ENCODE results near the gene LDB3.
A peak's percentile ranks its signal among the peaks of the same experiment; 100 is the strongest.

Gene LDB3

GRCh38 chr10:86692023-86692514, 23.8 kb downstream of the LDB3 start:
- Histone ChIP-seq H3K27ac (no peak overlapping the region), H3K4me3 (no peak overlapping the region), H4K20me1 (peaks cover 0 to 17% (median 0%) of the 10 kb centered on the region in 11 experiments; a peak in 3 of 22 replicates), H3K36me3 (no peaks in the 10 kb centered on the region), H3K4me1 (peaks cover 0 to 8% (median 0%) of the 10 kb centered on the region in 10 experiments; a peak in 2 of 20 replicates), H3K27me3 (no peaks in the 10 kb centered on the region), H3K9me3 (replicated peaks in 1 of 11) (no peaks in the 10 kb centered on the region), H3K9ac (no peak overlapping the region), H3K4me2 (no peak overlapping the region)
- TF ChIP-seq Cebpa-rat (IDR thresholded peaks at IDR 0.05), result no peak

- Histone ChIP-seq H3K4me3 (no peak overlapping the region), H4K20me1 (peaks cover 0 to 17% (median 0%) of the 10 kb centered on the region in 11 experiments; a peak in 3 of 22 replicates), H3K27me3 (no peaks in the 10 kb centered on the region), H3K4me1 (peaks cover 0 to 8% (median 0%) of the 10 kb centered on the region in 10 experiments; a peak in 2 of 20 replicates), H3K36me3 (no peaks in the 10 kb centered on the region), H3K9ac (no peak overlapping the region), H3K27ac (no peak overlapping the region), H3K4me2 (no peak overlapping the region), H3K9me3 (replicated peaks in 1 of 11) (no peaks in the 10 kb centered on the region)
- TF ChIP-seq Cebpa-rat (IDR thresholded peaks at IDR 0.05), result no peak
These were observed 24.4 kb downstream of the LDB3 start for GRCh38 chr10:86692664-86693063.

GRCh38 chr10:86693275-86693674, 25.0 kb downstream of the LDB3 start:
- no peak overlapping the region for H3K27ac ChIP-seq
- peaks cover 0 to 5% (median 0%) of the 10 kb centered on the region in 10 experiments; a peak in 2 of 20 replicates for H3K4me1 ChIP-seq
- H4K20me1 ChIP-seq, result peaks cover 0 to 17% (median 0%) of the 10 kb centered on the region in 11 experiments; a peak in 3 of 22 replicates
- TF ChIP-seq Cebpa-rat (IDR thresholded peaks at IDR 0.05), result no peak
- no peaks in the 10 kb centered on the region for H3K36me3 ChIP-seq
- H3K4me2 ChIP-seq, result no peak overlapping the region
- H3K9ac ChIP-seq, result no peak overlapping the region
- no peaks in the 10 kb centered on the region for H3K9me3 ChIP-seq (replicated peaks in 1 of 11)
- H3K27me3 ChIP-seq, result no peaks in the 10 kb centered on the region
- no peak overlapping the region for H3K4me3 ChIP-seq

DNA sequence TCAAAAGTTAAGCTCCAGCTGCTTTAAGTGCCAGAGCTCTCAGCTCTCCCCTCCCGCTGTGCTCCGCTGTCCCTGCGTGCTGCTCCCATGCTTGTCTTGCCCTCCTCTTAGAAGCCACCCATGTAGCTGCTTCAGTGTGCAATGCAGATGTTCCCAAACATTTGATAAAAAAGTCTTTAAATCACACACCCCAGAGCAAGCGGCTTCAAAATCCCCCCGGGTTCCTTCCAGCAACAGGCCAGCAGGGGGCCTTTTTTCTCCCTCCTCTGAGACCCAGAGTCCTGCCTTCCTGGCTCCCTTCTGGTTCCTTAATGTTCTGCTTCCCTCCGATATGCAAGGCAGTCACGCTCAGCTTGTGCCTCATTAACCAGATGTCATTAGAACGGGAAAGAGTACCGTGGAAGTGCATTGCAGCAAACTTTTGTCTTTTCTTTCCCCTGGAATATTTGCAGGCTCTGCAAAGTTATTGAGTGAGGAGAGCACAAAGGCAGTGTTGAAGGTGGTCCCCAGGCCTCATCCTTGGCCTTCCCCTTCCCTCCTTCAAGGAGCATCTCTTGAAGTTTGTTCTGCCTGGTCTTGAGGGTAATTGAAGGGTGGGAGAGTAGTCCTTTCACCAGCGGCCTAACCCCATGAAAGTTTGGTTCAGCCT, 25.5 kb downstream of the LDB3 start:
- Histone ChIP-seq H3K4me2 (no peak overlapping the region), H3K9me3 (replicated peaks in 1 of 11) (no peaks in the 10 kb centered on the region), H3K36me3 (no peaks in the 10 kb centered on the region), H3K4me3 (no peak overlapping the region), H3K27me3 (no peaks in the 10 kb centered on the region), H3K9ac (no peak overlapping the region), H3K4me1 (no peaks in the 10 kb centered on the region), H4K20me1 (peaks cover 0 to 17% (median 0%) of the 10 kb centered on the region in 11 experiments; a peak in 3 of 22 replicates), H3K27ac (no peak overlapping the region)
- TF ChIP-seq Cebpa-rat (IDR thresholded peaks at IDR 0.05), result no peak

GRCh38 chr10:86698207-86698940, 30.1 kb downstream of the LDB3 start:
- TF ChIP-seq Cebpa-rat (IDR thresholded peaks at IDR 0.05), result no peak
- 0 out of 20 replicates have a peak, but pooled peaks cover 0 to 4% (median 0%) of the 10 kb centered on the region in 10 experiments for H3K4me1 ChIP-seq
- no peak overlapping the region for H3K27ac ChIP-seq
- H3K9me3 ChIP-seq (replicated peaks in 1 of 11), result no peaks in the 10 kb centered on the region
- H3K9ac ChIP-seq, result no peak overlapping the region
- no peak overlapping the region for H3K4me2 ChIP-seq
- no peak overlapping the region for H3K4me3 ChIP-seq
- H3K27me3 ChIP-seq, result no peaks in the 10 kb centered on the region
- no peaks in the 10 kb centered on the region for H3K36me3 ChIP-seq
- no peaks in the 10 kb centered on the region for H4K20me1 ChIP-seq

- Histone ChIP-seq H3K9me3 (replicated peaks in 1 of 11) (no peaks in the 10 kb centered on the region), H3K27ac (no peak overlapping the region), H3K4me1 (0 out of 20 replicates have a peak, but pooled peaks cover 0 to 4% (median 0%) of the 10 kb centered on the region in 10 experiments), H3K36me3 (no peaks in the 10 kb centered on the region), H3K4me2 (no peak overlapping the region), H4K20me1 (no peaks in the 10 kb centered on the region), H3K27me3 (no peaks in the 10 kb centered on the region), H3K4me3 (no peak overlapping the region), H3K9ac (no peak overlapping the region)
- peak in 2 of 11 experiments; percentile 61 to 70; a peak in 3 of 22 replicates for TF ChIP-seq Cebpa-rat (IDR thresholded peaks at IDR 0.05)
These were observed 30.8 kb downstream of the LDB3 start for GRCh38 chr10:86699125-86699524.

DNA sequence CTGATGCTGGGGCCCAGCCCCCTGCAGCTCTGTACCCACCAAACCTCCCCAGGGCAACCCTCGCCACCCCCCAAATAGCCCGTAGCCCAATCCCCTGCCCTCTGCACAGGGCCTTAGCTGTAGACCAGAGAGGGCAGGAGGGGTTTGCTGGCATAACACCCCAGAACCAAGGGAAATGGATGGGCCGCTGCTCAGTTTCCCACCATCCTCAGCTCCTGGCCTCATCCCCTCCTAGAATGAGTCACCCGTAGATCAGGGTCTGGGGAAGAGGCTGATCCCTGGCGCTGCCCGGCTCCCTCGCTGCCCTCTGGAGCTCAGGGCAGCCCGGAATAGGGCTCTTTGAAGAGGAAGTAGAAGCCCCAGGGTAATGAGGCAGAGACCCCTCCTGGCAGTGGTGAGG, 31.2 kb downstream of the LDB3 start:
- H3K9me3 ChIP-seq (replicated peaks in 1 of 11), result no peaks in the 10 kb centered on the region
- no peak overlapping the region for H3K4me2 ChIP-seq
- H3K4me1 ChIP-seq, result 0 out of 20 replicates have a peak, but pooled peaks cover 0 to 4% (median 0%) of the 10 kb centered on the region in 10 experiments
- no peaks in the 10 kb centered on the region for H3K27me3 ChIP-seq
- H3K36me3 ChIP-seq, result no peaks in the 10 kb centered on the region
- no peak overlapping the region for H3K27ac ChIP-seq
- no peak overlapping the region for H3K4me3 ChIP-seq
- TF ChIP-seq Cebpa-rat (IDR thresholded peaks at IDR 0.05), result no peak
- H3K9ac ChIP-seq, result no peak overlapping the region
- H4K20me1 ChIP-seq, result no peaks in the 10 kb centered on the region

GRCh38 chr10:86699991-86700840, 31.9 kb downstream of the LDB3 start:
- no peak overlapping the region for H3K27ac ChIP-seq
- H3K4me3 ChIP-seq, result no peak overlapping the region
- H3K9me3 ChIP-seq (replicated peaks in 1 of 11), result no peaks in the 10 kb centered on the region
- H3K4me2 ChIP-seq, result no peak overlapping the region
- no peaks in the 10 kb centered on the region for H3K27me3 ChIP-seq
- no peaks in the 10 kb centered on the region for H4K20me1 ChIP-seq
- peaks cover 0 to 7% (median 0%) of the 10 kb centered on the region in 10 experiments; a peak in 1 of 20 replicates for H3K4me1 ChIP-seq
- no peaks in the 10 kb centered on the region for H3K36me3 ChIP-seq
- no peak for TF ChIP-seq Cebpa-rat (IDR thresholded peaks at IDR 0.05)
- no peak overlapping the region for H3K9ac ChIP-seq

Data from BLaER1 treated with 17β-estradiol and CSF1 and Interleukin-3, amounts not matched to agents 10 nM and 100 nM (cell line).